ENCODE data around the gene CFAP91. TPM values are rescaled to one million over a fixed set of nuclear protein-coding genes. Genes with fewer than 3 reads are reported as not detected.

Gene CFAP91
- total RNA-seq, 2 experiments from 2014 or later, result not detected

DNA sequence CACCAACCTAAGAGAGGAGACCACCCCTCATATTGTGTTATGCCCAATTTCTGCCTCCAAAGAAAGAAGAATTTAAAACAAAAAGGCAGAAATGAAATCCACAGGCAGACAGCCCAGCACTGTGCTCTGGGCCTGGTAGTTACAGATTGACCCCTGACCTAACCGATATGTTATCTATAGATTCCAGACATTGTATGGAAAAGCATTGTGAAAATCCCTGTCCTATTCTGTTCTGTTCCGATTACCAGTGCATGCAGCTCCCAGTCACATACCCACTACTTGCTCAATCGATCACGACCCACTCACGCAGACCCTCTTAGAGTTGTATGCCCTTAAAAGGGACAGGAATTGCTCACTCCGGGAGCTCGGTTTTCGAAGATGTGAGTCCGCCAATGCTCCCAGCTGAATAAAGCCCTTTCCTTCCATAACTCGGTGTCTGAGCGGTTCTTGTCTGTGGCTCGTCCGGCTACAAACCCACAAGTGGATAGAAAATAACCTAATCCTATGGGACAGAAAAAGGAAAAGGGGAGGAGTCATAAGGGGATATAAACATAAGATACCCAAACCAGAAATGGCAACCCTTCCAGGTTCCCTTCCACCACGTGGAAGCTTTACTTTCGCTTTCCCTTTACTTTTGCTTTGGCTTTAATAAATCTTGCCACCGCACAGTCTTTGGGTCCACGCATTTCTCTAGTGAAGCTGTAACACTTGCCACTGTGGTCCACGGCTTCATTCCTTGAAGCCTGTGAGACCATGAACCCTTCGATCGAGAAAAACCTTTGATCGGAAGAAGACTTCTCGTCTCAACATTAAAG, 1.7 kb upstream of the CFAP91 start:
- POLR2A ChIA-PET, result no interaction called here

DNA sequence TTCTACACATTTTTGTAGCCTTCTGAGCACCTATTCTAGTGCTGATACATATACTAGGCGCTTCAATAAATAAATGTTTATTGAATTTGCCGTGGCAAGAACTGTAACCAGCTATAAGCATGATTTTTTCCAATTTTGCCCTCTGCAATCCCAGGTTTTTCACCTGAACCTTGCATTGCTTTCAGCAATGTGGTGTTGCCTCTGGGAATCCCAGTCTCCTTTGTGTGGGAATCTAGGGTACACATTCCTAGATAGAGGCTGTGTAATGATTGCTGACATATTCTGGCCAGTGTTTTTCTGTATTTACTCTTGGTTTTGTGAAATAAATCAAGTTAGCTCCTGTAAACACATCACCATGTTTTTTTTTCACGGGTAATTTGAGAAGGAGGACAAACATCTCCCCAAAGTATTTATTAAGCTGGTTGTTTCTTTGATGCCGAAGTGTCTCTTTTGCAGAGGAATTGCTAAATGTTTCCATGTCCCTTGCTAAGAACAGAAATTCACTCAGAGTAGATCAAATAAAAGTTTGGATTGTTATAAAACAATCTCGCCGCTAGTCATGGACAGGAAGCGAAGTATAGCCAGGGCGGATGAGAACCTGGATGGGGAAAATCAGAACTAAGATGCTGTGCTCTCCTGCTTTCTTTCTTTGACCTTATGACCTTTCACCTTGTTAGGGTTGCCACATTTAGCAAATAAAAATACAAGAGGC, 1.2 kb downstream of the CFAP91 start:
- Histone ChIP-seq H3K4me2 (ENCODE audit: low read length) (no peak overlapping the region), H2AFZ (ENCODE audit: low read length) (no peak overlapping the region)
- POLR2A ChIA-PET, result interaction anchor here (0.9 to 1.2 kb wide), 2 partner anchors 28 to 55 kb away, joined by 3 to 5 read pairs; partner anchors contain the start of gene COX17

More for the DNA sequence above, 1.7 kb upstream of the CFAP91 start:
- no peaks in the 10 kb centered on the region for H3K9me3 ChIP-seq (ENCODE audit: low read length)
- H3K4me1 ChIP-seq (ENCODE audit: insufficient read depth, low read length, poor library complexity, severe bottlenecking), result no peaks in the 10 kb centered on the region
- H3K4me3 ChIP-seq (ENCODE audit: low read depth, low read length, poor library complexity, severe bottlenecking), result no peak overlapping the region
- H3K79me2 ChIP-seq (ENCODE audit: insufficient read depth, low read depth, low read length), result no peaks in the 10 kb centered on the region
- intact Hi-C loops (cut with micrococcal nuclease; ENCODE audit: unreplicated experiment), result no loop called here
- TF ChIP-seq, protein P1, sequence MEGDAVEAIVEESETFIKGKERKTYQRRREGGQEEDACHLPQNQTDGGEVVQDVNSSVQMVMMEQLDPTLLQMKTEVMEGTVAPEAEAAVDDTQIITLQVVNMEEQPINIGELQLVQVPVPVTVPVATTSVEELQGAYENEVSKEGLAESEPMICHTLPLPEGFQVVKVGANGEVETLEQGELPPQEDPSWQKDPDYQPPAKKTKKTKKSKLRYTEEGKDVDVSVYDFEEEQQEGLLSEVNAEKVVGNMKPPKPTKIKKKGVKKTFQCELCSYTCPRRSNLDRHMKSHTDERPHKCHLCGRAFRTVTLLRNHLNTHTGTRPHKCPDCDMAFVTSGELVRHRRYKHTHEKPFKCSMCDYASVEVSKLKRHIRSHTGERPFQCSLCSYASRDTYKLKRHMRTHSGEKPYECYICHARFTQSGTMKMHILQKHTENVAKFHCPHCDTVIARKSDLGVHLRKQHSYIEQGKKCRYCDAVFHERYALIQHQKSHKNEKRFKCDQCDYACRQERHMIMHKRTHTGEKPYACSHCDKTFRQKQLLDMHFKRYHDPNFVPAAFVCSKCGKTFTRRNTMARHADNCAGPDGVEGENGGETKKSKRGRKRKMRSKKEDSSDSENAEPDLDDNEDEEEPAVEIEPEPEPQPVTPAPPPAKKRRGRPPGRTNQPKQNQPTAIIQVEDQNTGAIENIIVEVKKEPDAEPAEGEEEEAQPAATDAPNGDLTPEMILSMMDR (conservative IDR thresholded peaks at IDR 0.05; ENCODE audit: low read length), result no peak
- TF ChIP-seq EZH2phosphoT487 (IDR thresholded peaks at IDR 0.05; ENCODE audit: borderline replicate concordance, low read depth, low read length), result no peak
- CTCF ChIA-PET (ENCODE audit: unreplicated experiment), result no interaction called here
- H3K36me3 ChIP-seq (ENCODE audit: insufficient read depth, low read length), result no peaks in the 10 kb centered on the region
- no peaks in the 10 kb centered on the region for H4K20me1 ChIP-seq (ENCODE audit: insufficient read depth, low read length)
- no peak overlapping the region for H2AFZ ChIP-seq (ENCODE audit: low read length)
- BruUV-seq (replicated peaks), result no TSS peak
- no peaks in the 10 kb centered on the region for H3K9me2 ChIP-seq (ENCODE audit: insufficient read depth, low read length)
- H3K4me2 ChIP-seq (ENCODE audit: low read length), result no peak overlapping the region
- H3K27ac ChIP-seq (ENCODE audit: low read depth, low read length, poor library complexity, severe bottlenecking), result no peak overlapping the region
- no peak for DNase-seq (ENCODE audit: low spot score)

More for the DNA sequence above, 1.2 kb downstream of the CFAP91 start:
- Histone ChIP-seq H4K20me1 (ENCODE audit: insufficient read depth, low read length) (no peaks in the 10 kb centered on the region), H3K4me1 (ENCODE audit: insufficient read depth, low read length, poor library complexity, severe bottlenecking) (no peaks in the 10 kb centered on the region), H3K9me3 (ENCODE audit: low read length) (no peaks in the 10 kb centered on the region), H3K9me2 (ENCODE audit: insufficient read depth, low read length) (no peaks in the 10 kb centered on the region), H3K4me3 (ENCODE audit: low read depth, low read length, poor library complexity, severe bottlenecking) (no peak overlapping the region), H3K79me2 (ENCODE audit: insufficient read depth, low read depth, low read length) (no peaks in the 10 kb centered on the region), H3K27ac (ENCODE audit: low read depth, low read length, poor library complexity, severe bottlenecking) (no peak overlapping the region), H3K36me3 (ENCODE audit: insufficient read depth, low read length) (no peaks in the 10 kb centered on the region)
- intact Hi-C loops (cut with micrococcal nuclease; ENCODE audit: unreplicated experiment), result no loop called here
- CTCF ChIA-PET (ENCODE audit: unreplicated experiment), result no interaction called here
- TF ChIP-seq, protein P1 (conservative IDR thresholded peaks at IDR 0.05; ENCODE audit: low read length), result no peak
- TF ChIP-seq EZH2phosphoT487 (IDR thresholded peaks at IDR 0.05; ENCODE audit: borderline replicate concordance, low read depth, low read length), result no peak
- BruUV-seq (replicated peaks), result no TSS peak
- no peak for DNase-seq (ENCODE audit: low spot score)

Measured in OCI-LY7 (cell line).